Tibial nerve (tissue), 3 donors: ENCODE measurements around the gene GNG2.

Source experiments
- CTCF ChIP-seq, 5 experiments: fragments of 200-600 bp in 3 of 5; fragments of 450-650 bp in 2 of 5; sonication (generic) in 3 of 5; IDR thresholded peaks; one replicate each; pipeline ENCODE4 v1.5.1; 2016 to 2019; ENCODE audit warnings: antibody characterized with exemption in 5 of 5, mild to moderate bottlenecking in 3 of 5, moderate library complexity in 2 of 5
- POLR2A ChIP-seq, 2 donors: fragments of 450-650 bp; IDR thresholded peaks; one replicate each; pipeline ENCODE4 v1.6.1; 2017; ENCODE audit warnings: antibody characterized with exemption in 2 of 2, mild to moderate bottlenecking in 2 of 2, moderate library complexity in 2 of 2

GRCh38 chr14:51825926-51826325, 34.5 kb upstream of the GNG2 start:
- TF ChIP-seq CTCF (IDR thresholded peaks at IDR 0.05) (no peak), POLR2A (IDR thresholded peaks at IDR 0.05) (no peak)
